ENCODE measurements around the gene WDR31.
"Not testable (repeated sequence)": the region's sequence is repeated elsewhere in the genome, so short reads cannot be mapped to it uniquely, and the experiment has no call there.

WDR31 gene

DNA sequence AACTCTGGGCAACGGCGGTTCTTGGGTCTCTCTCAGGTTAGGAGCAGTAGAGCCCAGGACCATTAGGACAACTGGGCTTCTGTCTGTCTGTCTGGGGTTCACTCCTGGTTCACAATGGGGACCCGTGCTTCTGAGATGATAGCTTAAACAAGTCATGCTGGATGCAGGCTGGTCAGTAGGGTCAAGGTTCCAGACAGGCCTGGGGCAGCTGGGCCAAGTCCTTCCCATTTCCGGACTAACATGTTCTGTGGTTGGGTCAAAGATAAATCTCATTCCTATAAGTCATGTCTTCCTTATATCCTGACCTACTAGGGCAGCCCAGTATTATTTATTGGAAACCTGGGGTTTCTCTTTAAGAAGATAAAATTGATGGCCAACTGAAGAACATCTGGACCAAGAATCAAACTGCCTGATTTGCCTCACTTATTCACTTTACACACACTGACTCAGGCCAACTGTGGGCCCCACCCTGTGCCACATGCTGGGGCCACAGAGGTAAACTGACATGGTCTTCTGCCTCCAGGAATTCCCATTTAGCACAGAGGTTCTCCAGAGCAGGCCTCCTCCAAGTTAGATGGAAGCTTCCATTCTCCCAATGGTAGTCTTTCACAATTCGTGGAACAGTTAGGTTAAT lies 28.4 kb upstream of the WDR31 start:
- no peak for DNase-seq (ENCODE audit: low spot score)

DNA sequence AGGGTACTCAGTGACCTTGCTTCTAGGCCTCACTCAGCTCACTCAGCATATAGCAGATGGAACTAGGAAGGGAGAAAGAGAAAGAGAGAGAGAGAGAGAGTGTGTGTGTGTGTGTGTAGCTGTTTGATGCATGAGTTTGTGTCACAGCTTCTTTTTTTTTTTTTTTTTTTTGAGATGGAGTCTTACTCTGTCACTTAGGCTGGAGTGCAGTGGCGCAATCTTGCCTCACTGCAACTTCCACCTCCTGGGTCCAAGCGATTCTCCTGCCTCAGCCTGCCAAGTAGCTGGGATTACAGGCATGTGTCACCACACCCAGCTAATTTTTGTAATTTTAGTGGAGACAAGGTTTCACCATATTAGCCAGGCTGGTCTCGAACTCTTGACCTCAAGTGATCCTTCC lies 25.6 kb upstream of the WDR31 start:
- DNase-seq (ENCODE audit: low spot score) = not testable (repeated sequence)

DNA sequence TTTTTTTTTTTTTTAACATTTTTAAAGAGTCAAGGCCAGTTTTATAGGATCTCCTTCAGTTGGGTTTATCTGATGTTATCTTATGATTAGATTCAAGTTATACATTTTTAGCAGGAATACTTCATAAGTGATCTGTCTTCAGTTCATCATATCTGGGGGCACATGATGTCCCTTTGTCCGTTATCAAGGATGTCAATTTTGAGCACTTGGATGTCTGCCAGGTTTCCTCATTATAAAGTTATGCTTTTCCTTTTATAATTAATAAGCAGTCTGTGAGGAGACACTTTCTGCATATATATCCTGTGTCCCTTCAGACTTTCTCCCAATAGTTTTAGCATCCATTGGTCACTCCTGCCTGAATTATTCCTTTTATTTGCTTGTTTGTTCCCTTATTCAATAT lies 24.9 kb upstream of the WDR31 start:
- DNase-seq (ENCODE audit: low spot score) = no peak

DNA sequence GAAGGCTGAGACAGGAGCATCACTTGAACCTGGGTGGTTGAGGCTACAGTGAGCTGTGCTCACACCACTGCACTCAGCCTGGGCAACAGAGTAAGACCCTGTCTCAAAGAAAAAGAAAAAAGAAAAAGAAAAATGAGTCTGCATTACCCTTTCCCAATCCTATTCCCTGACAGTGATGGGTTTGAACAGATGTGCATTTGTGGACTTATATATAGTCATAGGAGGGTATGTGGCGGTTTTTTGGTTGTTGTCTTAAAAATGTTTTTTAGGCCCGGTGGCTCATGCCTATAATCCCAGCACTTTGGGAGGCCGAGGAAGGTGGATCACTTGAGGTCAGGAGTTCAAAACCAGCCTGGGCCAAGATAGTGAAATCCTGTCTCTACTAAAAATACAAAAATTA lies 23.3 kb upstream of the WDR31 start:
- no peak for DNase-seq (ENCODE audit: low spot score)

DNA sequence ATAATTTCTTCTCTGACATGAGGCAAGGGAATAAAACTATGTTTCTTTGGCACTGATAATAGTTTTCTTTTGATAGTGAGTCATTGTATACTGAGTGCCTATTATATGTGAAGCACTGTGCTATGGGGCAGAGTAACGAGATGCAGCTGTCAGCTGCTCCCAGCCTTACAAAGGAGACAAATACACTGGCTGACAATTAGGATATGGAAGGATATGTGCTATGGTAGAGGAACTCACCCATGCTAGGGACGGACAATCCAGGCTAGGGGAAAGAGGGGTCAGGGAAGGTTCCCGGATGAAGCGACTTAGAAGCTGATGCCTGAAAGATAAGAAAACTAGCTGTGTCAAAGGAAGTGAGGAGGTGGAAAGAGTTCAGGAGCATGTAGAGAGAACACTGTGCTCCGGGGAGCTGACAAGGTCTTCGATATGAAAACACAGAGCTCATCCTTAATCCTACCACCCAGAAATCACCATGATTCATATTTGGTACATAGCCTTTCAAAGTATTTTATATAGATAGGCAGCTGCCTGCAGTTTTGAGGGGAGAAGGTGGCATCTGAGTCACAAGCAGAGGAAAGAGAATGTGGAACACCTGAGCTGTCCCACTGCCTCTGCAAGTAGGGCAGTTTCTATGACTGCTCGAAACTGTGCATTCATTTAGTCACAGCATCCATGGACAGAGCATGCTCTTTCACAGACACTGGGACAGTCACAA lies 21.4 kb upstream of the WDR31 start:
- DNase-seq (ENCODE audit: low spot score) = no peak

DNA sequence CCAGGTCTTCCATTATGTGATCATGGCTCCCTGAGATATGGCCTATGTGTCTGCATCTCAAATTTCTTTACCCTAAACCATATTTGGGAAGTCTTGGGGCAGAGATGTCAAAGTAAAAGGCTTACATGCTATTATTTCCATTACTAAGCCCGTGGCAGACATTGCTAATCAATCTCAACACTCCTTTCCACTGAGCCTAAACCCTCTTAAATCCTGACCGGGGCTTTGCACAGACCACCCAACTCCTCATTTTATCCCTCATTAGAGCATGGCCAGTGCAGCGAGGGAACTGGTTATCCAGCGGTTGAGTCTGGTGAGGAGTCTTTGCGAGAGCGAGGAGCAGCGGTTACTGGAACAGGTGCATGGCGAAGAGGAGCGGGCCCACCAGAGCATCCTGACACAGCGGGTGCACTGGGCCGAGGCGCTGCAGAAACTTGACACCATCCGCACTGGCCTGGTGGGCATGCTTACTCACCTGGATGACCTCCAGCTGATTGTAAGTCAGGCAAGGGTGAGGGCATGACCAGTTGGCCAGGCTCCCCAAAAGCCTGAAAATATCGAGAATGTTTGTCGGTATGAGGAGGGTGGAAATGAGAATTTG lies 20.3 kb upstream of the WDR31 start:
- no peak for DNase-seq (ENCODE audit: low spot score)

DNA sequence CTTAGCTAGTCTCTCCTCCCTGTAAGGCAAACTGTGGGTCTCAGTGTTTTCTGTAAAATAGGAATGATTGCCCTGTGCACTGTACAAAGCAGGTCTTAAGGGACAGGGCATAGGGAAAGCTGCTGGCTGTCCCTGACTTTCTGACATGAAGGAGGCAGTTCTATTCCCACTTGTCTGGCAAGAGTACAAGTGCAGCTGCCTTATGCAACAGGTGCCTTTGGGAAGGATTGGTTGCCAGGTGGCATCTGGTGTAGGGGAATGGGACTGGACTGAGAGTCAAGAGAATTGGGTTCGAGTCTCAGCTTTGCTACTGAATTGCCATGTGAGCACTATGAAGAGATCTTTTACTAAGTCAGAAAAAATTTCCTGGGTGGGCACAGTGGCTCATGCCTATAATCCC lies 19.3 kb upstream of the WDR31 start:
- DNase-seq (ENCODE audit: low spot score) = no peak

DNA sequence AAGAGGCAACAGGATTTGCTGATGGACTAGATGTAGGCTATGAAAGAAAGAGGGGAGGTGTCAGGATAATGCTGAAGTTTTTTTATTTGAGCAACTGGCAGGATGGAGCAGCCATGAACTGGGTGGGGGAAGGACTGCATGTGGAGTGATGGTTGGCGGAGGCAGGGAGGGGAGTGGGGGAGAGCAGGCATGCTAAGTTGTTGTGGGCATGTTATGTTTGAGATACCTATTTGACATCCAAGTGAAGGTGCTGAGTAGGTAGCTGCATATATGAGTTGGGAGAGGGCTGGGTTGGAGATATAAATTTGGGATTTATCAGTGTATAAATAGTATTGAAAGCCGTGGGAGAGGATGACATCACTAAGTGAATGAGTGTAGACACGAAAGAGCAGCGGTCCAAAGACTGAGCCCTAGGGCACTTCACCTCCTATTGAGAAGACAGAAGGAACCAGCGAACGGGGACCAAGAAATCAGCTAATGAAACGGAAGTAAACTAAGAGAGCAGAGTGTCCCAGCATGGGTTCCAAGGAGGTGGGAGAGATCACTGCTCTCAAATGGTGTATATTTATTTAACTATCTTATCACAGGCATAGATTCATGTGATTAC lies 16.7 kb upstream of the WDR31 start:
- no peak for DNase-seq (ENCODE audit: low spot score)

DNA sequence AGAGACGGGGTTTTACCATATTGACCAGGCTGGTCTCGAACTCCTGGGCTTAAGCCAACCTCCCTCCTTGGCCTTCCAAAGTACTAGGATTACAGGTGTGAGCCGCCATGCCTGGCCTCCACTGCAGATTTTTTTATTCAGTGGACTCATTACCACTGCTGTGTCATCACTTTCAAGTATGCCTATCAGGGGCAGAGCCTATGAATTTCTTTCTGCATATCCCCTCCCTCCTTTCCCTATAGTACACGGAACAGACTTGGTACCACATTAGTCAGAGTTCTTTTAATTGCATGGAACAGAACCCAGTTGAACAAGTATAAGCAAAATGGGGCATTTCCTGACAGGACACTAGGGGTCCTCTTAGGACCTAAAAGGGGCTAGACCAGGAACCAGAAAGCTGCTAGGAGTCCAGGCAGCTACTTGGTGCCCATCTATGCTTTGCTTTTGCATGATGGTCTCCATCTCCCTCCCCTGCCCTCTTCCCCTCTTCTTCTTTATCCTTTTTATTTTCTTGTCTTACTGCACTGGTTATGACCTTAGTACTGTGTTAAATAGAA lies 15.0 kb upstream of the WDR31 start:
- DNase-seq (ENCODE audit: low spot score) = no peak

DNA sequence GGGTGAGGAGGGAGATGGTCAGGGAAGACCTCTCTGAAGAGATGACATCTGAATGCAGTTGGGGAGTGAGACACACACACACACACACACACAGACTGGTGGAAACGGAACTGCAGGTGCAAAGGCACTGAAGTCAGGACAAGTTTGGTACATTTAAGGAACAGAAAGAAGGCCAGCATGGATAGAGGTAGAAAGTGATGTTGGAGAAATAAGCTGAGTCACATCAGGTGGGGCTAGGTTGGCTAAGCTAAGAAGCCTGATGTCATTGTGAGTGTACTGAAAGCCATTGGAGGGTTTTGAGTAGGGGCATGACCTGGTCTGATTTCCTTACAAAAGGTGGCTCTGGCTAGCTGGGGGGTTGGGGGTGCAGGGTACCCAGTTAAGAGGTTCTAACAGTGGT lies 12.3 kb upstream of the WDR31 start:
- DNase-seq (ENCODE audit: low spot score) = no peak

DNA sequence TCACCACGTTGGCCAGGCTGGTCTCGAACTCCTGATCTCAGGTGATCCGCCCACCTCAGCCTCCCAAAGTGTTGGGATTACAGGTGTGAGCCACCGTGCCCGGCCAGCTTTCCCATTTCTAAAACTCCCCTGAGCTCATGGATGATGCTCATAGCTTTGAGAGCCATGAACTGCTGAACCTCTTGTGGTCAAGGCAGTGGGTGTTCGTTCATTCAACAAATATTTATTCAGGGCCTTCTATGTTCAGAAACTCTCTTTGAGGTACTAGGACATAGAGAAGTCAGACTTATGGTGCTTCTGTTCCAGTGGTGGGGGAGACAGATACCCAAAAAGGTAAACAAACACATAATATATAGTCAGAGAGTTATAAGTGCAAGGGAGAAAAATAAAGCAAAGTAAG lies 11.9 kb upstream of the WDR31 start:
- no peak for DNase-seq (ENCODE audit: low spot score)

DNA sequence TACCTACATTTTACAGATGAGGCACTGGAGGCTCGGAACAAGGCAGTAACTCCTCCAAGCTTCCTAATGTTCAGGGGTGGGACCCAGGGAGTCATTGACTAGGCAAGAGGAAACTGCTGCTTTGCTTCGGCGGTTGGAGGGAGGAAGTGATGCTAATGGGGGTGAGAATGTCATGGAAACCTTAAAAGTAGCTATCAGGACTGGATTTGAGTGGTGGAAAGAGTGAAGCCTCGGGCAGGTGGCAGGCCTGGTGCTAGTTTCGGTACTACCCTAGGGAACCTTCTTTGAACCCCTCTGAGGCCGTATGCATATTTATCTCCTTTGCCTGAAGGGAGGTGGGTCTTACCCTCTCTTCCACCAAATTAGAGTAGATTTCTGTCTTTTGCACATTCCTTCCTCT lies 10.9 kb upstream of the WDR31 start:
- DNase-seq (ENCODE audit: low spot score) = no peak

DNA sequence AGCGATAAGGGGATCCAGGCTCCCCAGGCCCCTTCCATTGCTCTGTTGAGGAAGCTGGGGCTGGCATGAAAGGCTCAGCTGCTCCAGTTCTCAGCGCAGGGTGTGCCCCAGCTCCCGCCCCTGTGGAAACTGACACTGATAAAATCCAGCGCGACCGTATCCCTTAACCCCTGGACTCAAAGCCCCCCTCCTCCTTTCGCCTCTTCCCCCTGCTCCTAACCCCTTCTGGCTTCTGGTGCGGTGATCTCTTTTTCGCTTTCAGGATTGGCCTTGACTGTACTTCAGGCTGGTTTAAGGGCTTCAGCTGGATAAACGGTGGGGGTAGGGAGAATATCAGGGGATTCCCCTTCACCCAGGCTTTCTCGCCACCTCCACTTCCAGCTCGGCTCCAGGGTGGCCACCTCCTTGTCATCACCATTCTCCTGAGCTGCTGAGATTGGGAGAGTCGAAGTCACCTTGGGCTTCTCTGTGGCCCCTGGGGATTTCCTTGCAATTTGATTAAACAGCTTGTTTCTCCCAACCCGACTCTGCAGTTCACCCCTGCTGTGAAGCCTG lies 10.1 kb upstream of the WDR31 start:
- no peak for DNase-seq (ENCODE audit: low spot score)

DNA sequence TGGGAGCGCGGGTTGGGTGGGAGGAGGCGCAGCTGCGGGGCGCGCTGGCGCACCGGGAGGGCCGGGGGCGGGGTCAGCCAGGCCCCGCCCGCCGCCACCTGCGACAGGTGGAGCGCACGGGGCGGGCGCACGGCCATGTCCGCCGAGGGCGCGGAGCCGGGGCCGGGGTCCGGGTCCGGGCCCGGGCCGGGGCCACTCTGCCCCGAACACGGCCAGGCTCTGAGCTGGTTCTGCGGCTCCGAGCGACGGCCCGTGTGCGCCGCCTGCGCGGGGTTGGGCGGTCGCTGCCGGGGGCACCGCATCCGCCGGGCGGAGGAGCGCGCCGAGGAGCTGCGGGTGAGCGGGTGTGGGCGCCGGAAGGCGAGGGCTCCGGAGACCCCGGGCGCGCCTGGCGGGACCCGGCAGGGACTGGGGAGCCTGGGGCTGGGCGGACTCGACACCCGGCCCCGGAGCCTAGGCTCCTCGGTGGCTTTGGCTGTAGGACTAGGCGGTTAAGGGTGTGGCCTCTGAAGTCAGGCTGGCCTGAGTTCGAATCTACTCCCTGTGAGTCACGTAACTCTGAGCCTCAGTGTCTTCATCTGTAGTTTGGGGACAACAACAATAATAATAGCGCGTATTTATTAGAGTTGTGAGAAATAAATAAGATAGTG lies 9.5 kb upstream of the WDR31 start, which contains the start of gene BSPRY:
BSPRY (plus strand) TSS at position 97 of the 650 bp plus-strand sequence; CDS start at position 136, 39 bp downstream.
- no peak for DNase-seq (ENCODE audit: low spot score)

DNA sequence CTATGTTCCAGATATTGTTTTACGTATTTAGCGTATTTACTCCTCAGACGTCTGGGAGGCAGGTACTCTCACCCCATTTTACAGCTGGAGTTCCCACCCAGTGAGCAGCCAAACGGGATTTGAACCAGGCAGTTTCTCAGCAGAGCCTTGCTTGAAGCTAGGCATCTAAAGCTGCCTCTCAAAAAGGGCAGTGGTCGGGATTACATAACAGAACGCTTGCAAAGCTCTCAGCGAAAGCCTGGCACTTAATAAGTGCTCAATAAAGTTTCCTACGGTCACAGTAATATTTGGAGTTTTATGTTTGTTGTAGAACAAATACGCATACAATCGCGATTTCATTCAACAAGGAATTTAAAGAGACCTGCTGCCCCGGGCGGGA lies 9.0 kb upstream of the WDR31 start:
- DNase-seq (ENCODE audit: low spot score) = no peak

DNA sequence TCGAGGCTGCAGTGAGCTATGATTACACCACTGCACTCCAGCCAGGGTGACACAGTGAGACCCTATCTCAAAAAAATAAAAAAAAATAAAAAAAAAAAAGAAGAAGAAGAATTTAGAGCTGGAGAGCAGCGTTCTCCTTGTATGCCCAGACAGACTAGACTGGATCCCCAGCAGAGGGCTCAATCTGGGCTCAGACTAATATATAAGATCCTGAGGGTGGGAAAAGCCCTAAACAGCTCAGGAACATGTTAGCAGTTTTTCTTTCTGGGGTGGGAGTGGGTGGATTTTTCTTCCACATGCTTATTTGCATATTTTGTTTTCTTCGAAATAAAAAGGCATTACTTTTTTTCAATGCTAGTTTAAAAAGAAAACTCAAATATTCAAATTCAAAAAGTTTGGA lies 8.4 kb upstream of the WDR31 start:
- DNase-seq (ENCODE audit: low spot score) = no peak

DNA sequence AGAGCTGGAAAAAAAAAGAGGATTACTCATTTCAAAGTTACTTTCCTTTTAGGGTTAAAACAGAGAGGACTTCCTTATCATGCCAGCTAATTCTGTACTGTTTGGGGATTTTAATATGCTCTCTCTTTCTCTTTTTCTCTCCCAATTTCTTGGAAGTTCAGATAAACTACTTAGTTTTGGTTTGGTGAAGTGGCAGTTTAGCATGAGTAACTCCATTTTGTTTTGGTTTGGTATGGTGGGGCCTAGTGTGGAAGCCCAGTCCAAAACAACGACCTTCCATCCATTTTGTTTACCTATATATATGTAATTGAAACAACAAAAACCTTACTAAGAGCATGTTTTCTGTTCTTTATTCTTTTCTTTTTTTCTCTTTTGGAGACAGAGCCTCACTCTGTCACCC lies 5.6 kb upstream of the WDR31 start:
- DNase-seq (ENCODE audit: low spot score) = no peak

DNA sequence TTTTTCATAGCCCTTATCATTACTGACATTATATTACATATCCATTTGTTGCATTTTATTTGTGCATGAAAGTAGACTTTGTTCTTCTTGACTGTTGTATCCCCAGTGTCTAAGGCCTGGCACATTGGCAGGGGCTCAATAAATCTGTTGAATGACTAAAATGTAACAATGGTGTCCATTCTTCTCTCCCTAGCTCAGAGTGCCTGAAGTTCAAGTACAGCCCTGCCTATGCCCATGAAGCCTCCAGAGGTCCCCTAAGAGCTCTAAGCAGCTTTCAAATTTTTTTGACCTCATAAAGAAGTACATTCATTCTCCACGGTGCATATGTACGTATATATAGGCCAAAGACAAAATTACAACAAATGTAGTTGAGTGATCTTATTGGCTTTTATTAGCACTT lies 5.1 kb upstream of the WDR31 start:
- DNase-seq (ENCODE audit: low spot score) = no peak

DNA sequence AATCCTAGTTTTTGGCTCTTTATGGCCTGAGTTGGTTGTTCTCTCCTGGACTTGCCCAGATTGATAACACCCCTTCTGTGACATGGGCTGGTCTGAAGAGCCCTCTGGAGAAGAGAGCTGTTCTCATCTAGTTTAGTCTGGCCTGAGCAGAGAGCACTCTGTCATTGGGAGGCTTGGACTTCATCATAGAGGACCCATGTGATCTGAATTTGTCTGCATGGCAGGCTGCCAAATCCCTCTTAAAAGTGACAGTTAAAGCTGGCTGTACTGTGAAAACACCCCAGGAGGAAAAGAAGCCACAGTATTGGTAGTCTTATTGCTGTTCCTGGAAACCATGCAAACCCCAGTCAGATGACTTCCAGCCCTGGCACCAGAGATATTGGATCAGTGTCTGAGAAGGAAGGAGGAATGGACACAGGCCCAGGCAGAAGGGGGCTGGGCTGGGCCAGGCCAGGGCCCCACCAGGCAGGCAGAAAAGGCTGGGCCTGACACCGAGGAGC lies 3.7 kb upstream of the WDR31 start:
- DNase-seq (ENCODE audit: low spot score) = peak; percentile 52

DNA sequence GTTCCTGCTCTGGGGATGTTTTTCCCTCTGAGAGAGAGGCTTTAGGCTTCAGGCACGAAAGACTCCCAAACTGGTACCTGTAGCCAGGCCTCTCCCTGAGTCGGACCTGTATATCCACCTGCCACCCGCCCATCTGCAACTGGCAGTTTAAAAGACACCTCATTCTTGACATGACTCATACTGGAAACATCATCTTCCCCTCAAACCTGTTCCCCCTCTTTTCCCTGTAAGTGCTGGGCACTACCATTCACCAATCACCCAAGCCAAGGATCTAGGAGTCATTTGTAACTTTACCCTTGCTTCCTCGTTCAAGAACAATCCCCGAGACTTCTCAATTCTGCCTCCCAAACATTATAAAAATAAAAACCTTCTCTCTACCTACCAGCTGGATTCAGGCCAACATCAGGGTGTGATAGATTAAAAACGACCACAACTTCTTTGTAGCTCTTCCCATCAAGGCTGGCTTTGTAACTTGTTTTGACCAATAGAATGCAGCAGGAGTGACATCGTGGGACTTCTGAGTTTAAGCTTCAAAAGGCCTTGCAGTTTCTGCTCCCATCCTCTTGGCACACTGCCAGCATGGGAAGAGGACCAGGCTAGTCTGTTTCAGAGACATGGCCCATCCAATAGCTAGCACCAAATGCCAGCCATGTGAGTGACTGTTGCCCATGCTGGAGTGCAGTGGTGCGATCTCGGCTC lies 1.8 kb upstream of the WDR31 start:
- DNase-seq (ENCODE audit: low spot score) = no peak

DNA sequence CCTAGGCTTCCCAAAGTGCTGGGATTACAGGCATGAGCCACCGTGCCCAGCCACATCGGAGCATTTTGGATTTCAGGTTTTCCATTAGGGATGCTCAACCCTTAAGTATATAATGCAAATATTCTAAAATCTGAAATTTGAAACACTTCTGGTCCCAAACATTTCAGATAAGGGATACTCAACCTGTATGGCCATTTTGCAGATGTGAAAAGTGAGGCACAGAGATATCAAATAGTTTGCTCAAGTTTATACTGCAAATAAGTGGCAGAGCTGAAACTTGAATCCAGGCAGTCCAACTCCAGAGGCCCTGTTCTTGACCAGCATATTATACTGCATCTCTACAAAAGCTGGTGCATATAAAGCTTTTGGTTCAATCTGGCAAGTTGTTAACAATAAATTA lies 2.4 kb downstream of the WDR31 start:
- no peak for DNase-seq (ENCODE audit: low spot score)
